Adrenal gland (tissue), 12 donors: Measurements from ENCODE around the gene JAZF1. TPM values are rescaled to one million over a fixed set of nuclear protein-coding genes. Genes with fewer than 3 reads are reported as not detected.

Experiments
- DNase-seq, 7 donors: peaks; one replicate each; pipeline ENCODE4 v3.0.0-alpha.2; 2019 to 2020
- H3K27ac ChIP-seq, 5 donors: fragments of 200-600 bp; sonication (generic) in 4 of 5; 1 replicate in 3 of 5; 2 replicates in 2 of 5; pipeline versions ENCODE4 v1.5.1 to v1.8.0; 2016 to 2020; ENCODE audit warnings: mild to moderate bottlenecking in 1 of 5
- H3K27me3 ChIP-seq: fragments of 200-600 bp; 2 replicates; pipeline ENCODE4 v1.8.0; 2021
- H3K36me3 ChIP-seq, 2 donors: fragments of 200-600 bp; replicated peaks in 1 of 2; 1 replicate in 1 of 2; 2 replicates in 1 of 2; pipeline versions ENCODE4 v1.5.1 to v1.8.0; 2018 to 2022
- H3K4me1 ChIP-seq, 2 donors: fragments of 200-600 bp; replicated peaks in 1 of 2; 1 replicate in 1 of 2; 2 replicates in 1 of 2; pipeline versions ENCODE4 v1.5.1 to v1.8.0; 2018 to 2021
- H3K4me3 ChIP-seq, 4 donors: fragments of 200-600 bp; sonication (generic) in 3 of 4; one replicate each; pipeline ENCODE4 v1.5.1; 2016 to 2018
- H3K9me3 ChIP-seq, 3 donors: fragments of 200-600 bp; sonication (generic) in 1 of 3; replicated peaks in 1 of 3; 1 replicate in 2 of 3; 2 replicates in 1 of 3; pipeline versions ENCODE4 v1.5.1 to v1.8.0; 2016 to 2021
- POLR2A ChIP-seq, 2 donors: fragments of 450-650 bp; IDR thresholded peaks; one replicate each; pipeline ENCODE4 v1.6.1; 2017; ENCODE audit warnings: antibody characterized with exemption in 2 of 2, mild to moderate bottlenecking in 2 of 2, moderate library complexity in 1 of 2
- WGBS, 4 donors: extraction: QIAGEN DNeasy Blood & Tissue Kit in 2 of 4; methylation state at CpG; one replicate each; pipeline versions ENCODE4 v1.1.5 to v1.1.7; 2013 to 2017; 5-methylcytosine and 5-hydroxymethylcytosine counted together
- intact Hi-C, 2 donors: fragments of 100-400 bp; cut with DNase I; formaldehyde crosslinking; loops; one replicate each; pipeline versions ENCODE4 v1.14.1 to v1.15.0; 2022 to 2023
- polyA plus RNA-seq, 3 donors: library from polyadenylated mRNA; stranded (reverse); fragments of 200-250 nt in 2 of 3; fragments of 350-450 nt in 1 of 3; fragmentation: Illumina TruSeq in 1 of 3; extraction: RNeasy Lipid Tissue Mini Kit (QIAGEN cat#74804) in 1 of 3; gene quantifications; one replicate each; pipeline ENCODE4 v1.2.3, GENCODE V29; 2013 to 2014
- total RNA-seq, 9 donors: library from RNA; depleted of rRNA in 4 of 9; stranded (reverse); fragments of >200 nt in 4 of 9; fragments of 120-200 nt in 1 of 9; fragmentation: NEBNext Ultra II Directional in 1 of 9; extraction: Animal tissue kit (Norgen Biotek cat#: 25700) in 1 of 9; gene quantifications; one replicate each; pipeline versions ENCODE4 v1.1.0 to v1.2.4, GENCODE V29; 2013 to 2023
- TF ChIP-seq, protein P1 (sequence below), 6 experiments: fragments of 450-650 bp in 4 of 6; fragments of 200-600 bp in 2 of 6; sonication (generic) in 1 of 6; IDR thresholded peaks; 1 replicate in 5 of 6; 2 replicates in 1 of 6; pipeline versions ENCODE4 v1.5.1 to v1.8.0; 2016 to 2021; ENCODE audit warnings: antibody characterized with exemption in 6 of 6, mild to moderate bottlenecking in 2 of 6, moderate library complexity in 1 of 6
- donor health status: healthy with polysubstance abuse.
- donor health status: Bipolar disorder and iron deficiency.
- donor health status: DM: yes; HTN: yes; CAD: no.
- donor health status: DM: no; HTN: no; CAD: no.
- donor health status: DM: no; HTN: no; CAD: no.
- donor health status: DM: yes; HTN: yes; CAD: no.

Gene JAZF1
- total and polyA plus RNA-seq, 12 donors = 18.5 to 192 (median 96.3) TPM

DNA sequence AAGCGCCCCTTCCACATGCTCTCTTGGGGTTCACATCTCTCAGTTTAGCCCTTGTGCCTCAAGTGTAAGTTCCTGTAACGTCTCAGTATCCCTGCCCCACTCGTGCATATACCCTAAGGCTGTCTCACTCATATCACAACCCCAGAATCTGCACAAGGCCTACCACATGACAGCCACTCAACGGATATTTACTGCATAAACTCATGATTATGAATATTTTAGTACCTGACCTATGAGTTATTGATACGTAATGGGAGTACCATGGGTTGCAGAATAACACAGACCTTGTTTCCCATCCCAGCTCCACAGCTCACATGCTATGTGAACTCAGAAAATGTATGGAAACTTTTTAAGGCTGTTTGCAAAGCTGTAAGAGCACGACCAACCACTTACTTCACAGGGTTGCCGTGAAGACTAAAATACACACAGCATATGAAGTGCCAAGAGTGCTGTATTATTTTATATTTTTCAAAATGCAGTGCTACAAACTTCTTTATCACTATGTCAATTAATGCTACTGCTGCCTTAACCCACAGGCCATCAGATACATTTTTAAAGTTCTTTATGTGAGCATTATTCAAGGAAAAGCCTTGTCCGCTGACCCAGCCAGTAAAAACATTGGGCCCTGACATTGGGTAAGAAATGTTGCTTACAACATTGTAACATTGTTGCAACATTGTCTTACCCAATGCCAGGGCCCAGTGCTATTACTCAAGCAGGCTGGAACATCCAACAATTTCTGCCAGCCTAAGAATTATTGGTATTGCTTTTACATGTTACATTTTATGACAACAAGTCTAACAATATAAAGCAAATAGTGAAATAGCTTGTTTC, 97.2 kb downstream of the JAZF1 start:
- WGBS, 4 donors = 73 to 78% (median 75%) methylated on average over 8 of the region's 8 CpGs
- Histone ChIP-seq H3K36me3 (no peaks in the 10 kb centered on the region), H3K27me3 (no peaks in the 10 kb centered on the region), H3K27ac (peak overlapping the region; percentile 1 to 71 (median 29)), H3K4me3 (no peak overlapping the region), H3K9me3 (no peaks in the 10 kb centered on the region), H3K4me1 (peaks cover 14 to 32% of the 10 kb centered on the region in 2 donors)
- intact Hi-C loops = no loop called here
- DNase-seq = peak; percentile 51 to 85 (median 73)
- TF ChIP-seq POLR2A (IDR thresholded peaks at IDR 0.05) = no peak
- TF ChIP-seq, protein P1, sequence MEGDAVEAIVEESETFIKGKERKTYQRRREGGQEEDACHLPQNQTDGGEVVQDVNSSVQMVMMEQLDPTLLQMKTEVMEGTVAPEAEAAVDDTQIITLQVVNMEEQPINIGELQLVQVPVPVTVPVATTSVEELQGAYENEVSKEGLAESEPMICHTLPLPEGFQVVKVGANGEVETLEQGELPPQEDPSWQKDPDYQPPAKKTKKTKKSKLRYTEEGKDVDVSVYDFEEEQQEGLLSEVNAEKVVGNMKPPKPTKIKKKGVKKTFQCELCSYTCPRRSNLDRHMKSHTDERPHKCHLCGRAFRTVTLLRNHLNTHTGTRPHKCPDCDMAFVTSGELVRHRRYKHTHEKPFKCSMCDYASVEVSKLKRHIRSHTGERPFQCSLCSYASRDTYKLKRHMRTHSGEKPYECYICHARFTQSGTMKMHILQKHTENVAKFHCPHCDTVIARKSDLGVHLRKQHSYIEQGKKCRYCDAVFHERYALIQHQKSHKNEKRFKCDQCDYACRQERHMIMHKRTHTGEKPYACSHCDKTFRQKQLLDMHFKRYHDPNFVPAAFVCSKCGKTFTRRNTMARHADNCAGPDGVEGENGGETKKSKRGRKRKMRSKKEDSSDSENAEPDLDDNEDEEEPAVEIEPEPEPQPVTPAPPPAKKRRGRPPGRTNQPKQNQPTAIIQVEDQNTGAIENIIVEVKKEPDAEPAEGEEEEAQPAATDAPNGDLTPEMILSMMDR (IDR thresholded peaks at IDR 0.05) = no peak

- DNase-seq = no peak
- no peak for TF ChIP-seq POLR2A (IDR thresholded peaks at IDR 0.05)
- TF ChIP-seq, protein P1 (IDR thresholded peaks at IDR 0.05) = no peak
- intact Hi-C loops = no loop called here
- Histone ChIP-seq H3K4me1 (peaks cover 14 to 30% of the 10 kb centered on the region in 2 donors), H3K36me3 (no peaks in the 10 kb centered on the region), H3K27ac (no peak overlapping the region), H3K4me3 (no peak overlapping the region), H3K9me3 (no peaks in the 10 kb centered on the region), H3K27me3 (no peaks in the 10 kb centered on the region)
- 77 to 98% (median 92%) methylated on average over 5 of the region's 5 CpGs for WGBS, 4 donors
These were observed 98.5 kb downstream of the JAZF1 start for GRCh38 chr7:28082071-28082470.

DNA sequence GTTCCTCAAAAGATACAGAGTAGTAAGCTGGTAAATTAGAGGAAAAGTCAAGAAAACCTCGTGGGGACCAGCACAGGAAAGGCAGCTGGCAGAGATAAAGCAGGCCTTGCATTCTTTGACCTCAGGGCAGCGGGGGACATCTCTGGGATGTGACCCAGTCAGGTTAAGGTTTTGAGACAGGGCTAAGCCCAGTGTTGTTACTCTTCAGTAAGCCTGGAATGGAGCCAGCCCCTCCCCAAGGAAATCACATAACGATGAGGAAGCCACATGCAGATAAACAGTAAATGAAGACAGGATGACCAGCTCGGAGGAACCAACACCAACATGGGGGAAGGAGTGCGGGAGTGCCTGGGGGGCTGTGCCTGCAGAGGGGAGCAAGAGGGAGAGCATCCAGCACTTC, 99.6 kb downstream of the JAZF1 start:
- intact Hi-C loops = no loop called here
- H3K36me3 ChIP-seq = no peaks in the 10 kb centered on the region
- TF ChIP-seq POLR2A (IDR thresholded peaks at IDR 0.05) = no peak
- TF ChIP-seq, protein P1 (IDR thresholded peaks at IDR 0.05) = no peak
- peaks cover 14 to 30% of the 10 kb centered on the region in 2 donors for H3K4me1 ChIP-seq
- peak in 4 of 7 donors; percentile 16 to 70 (median 48) for DNase-seq
- no peaks in the 10 kb centered on the region for H3K27me3 ChIP-seq
- WGBS, 4 donors = 55 to 70% (median 57%) methylated on average over 5 of the region's 5 CpGs
- no peak overlapping the region for H3K27ac ChIP-seq
- no peak overlapping the region for H3K4me3 ChIP-seq
- no peaks in the 10 kb centered on the region for H3K9me3 ChIP-seq

DNA sequence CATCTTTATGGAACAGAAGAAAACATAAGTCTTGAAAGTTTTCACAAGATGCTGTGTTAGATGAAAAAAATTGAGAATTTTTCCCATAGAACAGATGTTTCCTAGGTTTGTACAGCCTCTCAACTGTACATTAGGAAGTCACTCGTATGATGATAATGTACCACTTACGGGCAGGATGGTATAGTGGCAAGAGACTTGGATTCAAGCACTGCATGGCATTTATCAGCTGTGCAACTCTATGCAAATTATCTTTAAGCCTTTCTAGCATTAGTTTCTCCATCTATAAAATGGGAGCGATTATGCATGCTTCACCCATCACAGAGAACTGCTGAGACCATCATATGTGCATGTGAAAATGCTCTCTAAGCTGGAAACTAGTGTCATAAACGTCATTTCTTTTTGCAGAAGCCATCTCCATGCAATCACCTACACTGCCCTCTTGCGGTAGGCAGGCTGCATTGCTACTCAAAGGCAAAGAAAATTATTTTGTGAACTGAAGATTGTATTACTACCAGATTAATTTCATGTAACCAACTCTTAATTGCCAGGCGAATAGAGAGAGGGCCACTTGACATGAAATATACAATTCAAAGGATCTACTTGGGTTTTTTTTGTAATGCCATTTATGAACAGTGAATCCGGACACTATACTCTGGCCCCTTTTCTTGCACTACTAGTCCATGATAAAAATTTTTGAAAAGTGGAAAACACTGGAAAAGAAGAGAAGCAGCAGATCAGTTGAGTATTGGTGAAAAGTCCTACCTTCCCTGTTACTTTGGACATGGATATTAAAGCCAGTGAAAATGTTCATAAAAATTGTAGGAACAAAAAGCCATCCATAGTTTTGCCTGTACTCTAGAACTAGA, 102.3 kb downstream of the JAZF1 start:
- intact Hi-C loops = no loop called here
- H3K9me3 ChIP-seq = no peaks in the 10 kb centered on the region
- no peaks in the 10 kb centered on the region for H3K36me3 ChIP-seq
- TF ChIP-seq, protein P1 (IDR thresholded peaks at IDR 0.05) = peak; percentile 84 to 98 (median 86)
- TF ChIP-seq POLR2A (IDR thresholded peaks at IDR 0.05) = no peak
- H3K4me3 ChIP-seq = no peak overlapping the region
- no peak overlapping the region for H3K27ac ChIP-seq
- H3K4me1 ChIP-seq = peaks cover 1 to 28% of the 10 kb centered on the region in 2 donors
- 34 to 38% (median 36%) methylated on average over 7 of the region's 7 CpGs for WGBS, 4 donors
- no peaks in the 10 kb centered on the region for H3K27me3 ChIP-seq
- DNase-seq = peak in 5 of 7 donors; percentile 33 to 80 (median 56)
